ENCODE data around the gene BBOF1.

Gene BBOF1

DNA sequence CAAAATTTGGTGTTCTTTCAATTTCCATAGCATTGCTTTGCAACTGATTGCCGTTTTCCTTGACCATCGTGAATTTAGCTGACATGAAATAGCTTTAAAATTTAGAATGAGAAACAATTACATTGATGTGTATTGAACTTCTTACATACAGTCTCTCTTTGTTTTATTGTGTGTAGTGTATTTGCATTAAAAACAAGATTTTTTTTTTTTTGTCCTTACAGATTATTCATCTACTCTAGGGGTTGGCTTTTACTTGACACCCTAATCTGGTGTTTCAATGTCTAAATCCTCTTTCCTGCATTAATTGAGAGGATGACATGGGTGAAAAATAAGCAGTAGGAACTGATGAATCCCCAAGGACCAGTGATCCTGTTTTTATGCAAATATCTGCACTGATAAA is 86.2 kb downstream of the BBOF1 start:
- no peak for DNase-seq

DNA sequence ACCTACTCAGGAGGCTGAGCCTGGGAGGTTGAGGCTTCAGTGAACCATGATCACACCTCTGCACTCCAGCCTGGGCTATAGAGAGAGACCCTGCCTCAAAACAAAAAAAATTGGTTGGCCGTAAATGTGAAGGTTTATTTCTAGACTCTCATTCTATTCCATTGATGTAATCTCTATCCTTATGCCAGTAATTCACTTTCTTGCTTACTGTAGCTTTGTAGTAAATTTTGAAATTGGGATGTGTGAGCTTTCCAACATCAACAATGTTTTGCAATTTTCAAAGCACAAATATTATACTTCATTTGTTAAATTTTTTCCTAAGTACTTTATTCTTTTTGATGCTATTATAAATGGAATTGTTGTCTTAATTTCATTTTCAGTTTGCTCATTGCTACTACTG is 90.2 kb downstream of the BBOF1 start:
- DNase-seq, result no peak

DNA sequence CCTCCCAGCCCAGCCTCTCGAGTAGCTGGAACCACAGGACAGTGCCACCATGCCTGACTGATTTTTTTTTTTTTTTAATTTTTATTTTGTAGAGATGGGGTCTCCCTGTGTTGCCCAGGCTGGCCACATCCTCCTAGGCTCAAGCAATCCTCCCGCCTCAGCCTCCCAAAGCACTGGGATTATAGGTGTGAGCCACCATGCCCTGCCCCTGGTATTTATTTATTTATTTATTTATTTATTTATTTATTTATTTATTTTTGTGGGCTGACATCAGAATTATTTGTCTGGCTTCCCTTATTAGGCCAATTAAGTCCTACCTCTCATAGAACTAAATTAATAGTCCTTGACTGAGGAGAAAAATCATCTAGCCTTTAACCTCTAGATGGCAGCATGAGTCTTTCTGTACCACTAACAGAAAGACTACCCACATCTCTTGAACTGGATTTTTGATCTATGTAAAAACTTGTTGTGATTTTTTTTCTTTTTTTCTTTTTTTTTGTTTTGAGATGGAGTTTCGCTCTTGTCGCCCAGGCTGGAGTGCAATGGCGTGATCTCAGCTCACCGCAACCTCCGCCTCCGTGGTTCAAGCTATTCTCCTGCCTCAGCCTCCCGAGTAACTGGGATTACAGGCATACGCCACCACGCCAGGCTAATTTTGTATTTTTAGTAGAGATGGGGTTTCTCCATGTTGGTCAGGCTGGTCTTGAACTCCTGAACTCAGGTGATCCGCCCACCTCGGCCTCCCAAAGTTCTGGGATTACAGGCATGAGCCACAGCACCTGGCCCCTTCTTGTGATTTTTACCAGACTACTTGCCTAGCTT is 92.5 kb downstream of the BBOF1 start:
- peak; percentile 19 for DNase-seq
